Measurements from ENCODE around the gene ELOF1.

DNA sequence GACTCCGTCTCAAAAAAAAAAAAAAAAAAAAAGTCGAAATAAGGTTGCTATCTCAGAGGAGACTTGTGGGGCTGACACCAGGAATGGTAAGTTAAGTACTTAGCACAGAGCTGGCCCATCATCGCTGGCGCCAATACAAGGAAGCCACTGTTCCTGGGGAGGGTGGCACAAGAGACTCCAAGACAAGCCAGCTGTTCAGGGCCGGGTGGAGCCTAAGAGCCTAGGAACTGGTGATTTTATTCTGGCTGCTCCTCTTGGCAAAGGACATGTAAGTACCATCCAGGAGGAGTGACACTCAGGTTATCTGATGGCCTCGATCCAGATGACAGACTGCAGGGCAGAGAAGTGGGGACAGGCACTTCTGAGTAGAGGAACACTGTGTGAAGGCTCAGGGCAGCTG lies 3.8 kb downstream of the ELOF1 start:
- TF ChIP-seq POLR2AphosphoS5 (IDR thresholded peaks at IDR 0.05; ENCODE audit: low read depth, low read length) = no peak
- TF ChIP-seq POLR2A (IDR thresholded peaks at IDR 0.05; ENCODE audit: low read depth, low read length) = no peak

Measured in GM12892 (cell line).